CD14-positive monocyte (primary cell): ENCODE data around the gene ALG3. TPM values are rescaled to one million over a fixed set of nuclear protein-coding genes. Genes with fewer than 3 reads are reported as not detected.

ENCODE experiments used
- DNase-seq, 3 donors: peaks; one replicate each; pipeline ENCODE4 v3.0.0-alpha.2; 2011 to 2022
- H2AFZ ChIP-seq: 2 replicates; pipeline ENCODE4 v1.6.0; 2012; ENCODE audit warnings: mild to moderate bottlenecking, low read depth, low read length, inconsistent platforms; ENCODE audit not compliant: insufficient read depth, poor library complexity, severe bottlenecking
- H3K27ac ChIP-seq, 2 donors: 1 replicate in 1 of 2; 2 replicates in 1 of 2; pipeline ENCODE4 v1.5.1; 2012 to 2013; ENCODE audit warnings: low read length in 2 of 2, control low read depth in 1 of 2, inconsistent platforms in 1 of 2, low read depth in 1 of 2, mild to moderate bottlenecking in 1 of 2
- H3K27me3 ChIP-seq, 2 donors: one replicate each; pipeline versions ENCODE4 v1.6.0 to v1.6.1; 2011 to 2013; ENCODE audit warnings: low read length in 2 of 2; ENCODE audit not compliant: control insufficient read depth in 2 of 2, insufficient read depth in 2 of 2
- H3K36me3 ChIP-seq, 2 donors: replicated peaks in 1 of 2; 1 replicate in 1 of 2; 2 replicates in 1 of 2; pipeline versions ENCODE4 v1.5.1 to v1.6.1; 2012 to 2013; ENCODE audit warnings: low read length in 2 of 2, control low read depth in 1 of 2, inconsistent platforms in 1 of 2, mild to moderate bottlenecking in 1 of 2; ENCODE audit not compliant: insufficient read depth in 2 of 2, control insufficient read depth in 1 of 2
- H3K4me1 ChIP-seq, 2 donors: 1 replicate in 1 of 2; 2 replicates in 1 of 2; pipeline versions ENCODE4 v1.5.1 to v1.6.1; 2012 to 2013; ENCODE audit warnings: low read length in 2 of 2, control low read depth in 1 of 2, inconsistent platforms in 1 of 2, mild to moderate bottlenecking in 1 of 2, moderate library complexity in 1 of 2; ENCODE audit not compliant: insufficient read depth in 2 of 2, control insufficient read depth in 1 of 2
- H3K4me2 ChIP-seq: replicated peaks from 2 replicates; pipeline ENCODE3; 2012; ENCODE audit warnings: low read length, moderate library complexity, mild to moderate bottlenecking; ENCODE audit not compliant: poor library complexity, severe bottlenecking; ENCODE audit errors: extremely low read depth
- H3K4me3 ChIP-seq, 3 experiments: fragments of 200-600 bp in 1 of 3; sonication (generic) in 1 of 3; replicated peaks in 1 of 3; 1 replicate in 2 of 3; 2 replicates in 1 of 3; pipeline ENCODE4 v1.5.1; 2011 to 2013; ENCODE audit warnings: low read length in 3 of 3, mild to moderate bottlenecking in 3 of 3, control low read depth in 2 of 3, low read depth in 2 of 3, inconsistent platforms in 1 of 3, moderate library complexity in 1 of 3
- H3K79me2 ChIP-seq: 2 replicates; pipeline ENCODE4 v1.6.0; 2012; ENCODE audit warnings: mild to moderate bottlenecking, control low read depth, inconsistent platforms, low read length, moderate library complexity; ENCODE audit not compliant: insufficient read depth
- H3K9ac ChIP-seq: 2 replicates; pipeline ENCODE4 v1.6.0; 2017; ENCODE audit warnings: low read length, mild to moderate bottlenecking; ENCODE audit not compliant: insufficient read depth, poor library complexity, severe bottlenecking
- H3K9me3 ChIP-seq, 2 donors: replicated peaks in 1 of 2; 1 replicate in 1 of 2; 2 replicates in 1 of 2; pipeline versions ENCODE4 v1.5.1 to v1.6.1; 2012 to 2013; ENCODE audit warnings: low read length in 2 of 2, control low read depth in 1 of 2; ENCODE audit not compliant: control insufficient read depth in 1 of 2, insufficient read depth in 1 of 2
- H4K20me1 ChIP-seq: 2 replicates; pipeline ENCODE4 v1.6.0; 2012; ENCODE audit warnings: mild to moderate bottlenecking, low read length, control low read depth, moderate library complexity; ENCODE audit not compliant: insufficient read depth
- H3K27ac Mint-ChIP-seq, 7 donors: one replicate each; pipeline ENCODE4 v1.8.0; 2020; ENCODE audit warnings: mild to moderate bottlenecking in 7 of 7, mixed read lengths in 7 of 7, moderate library complexity in 6 of 7, inconsistent platforms in 2 of 7
- H3K27me3 Mint-ChIP-seq, 3 donors: one replicate each; pipeline ENCODE4 v1.8.0; 2021 to 2022; ENCODE audit warnings: low read depth in 3 of 3, mild to moderate bottlenecking in 3 of 3, mixed read lengths in 3 of 3, moderate library complexity in 3 of 3, inconsistent platforms in 1 of 3
- H3K36me3 Mint-ChIP-seq, 2 donors: one replicate each; pipeline ENCODE4 v1.8.0; 2020; ENCODE audit warnings: mixed read lengths in 2 of 2, inconsistent platforms in 1 of 2, mild to moderate bottlenecking in 1 of 2
- H3K4me1 Mint-ChIP-seq: one replicate; pipeline ENCODE4 v1.8.0; 2020; ENCODE audit warnings: mild to moderate bottlenecking, mixed read lengths
- H3K4me3 Mint-ChIP-seq, 2 donors: one replicate each; pipeline ENCODE4 v1.8.0; 2020; ENCODE audit warnings: mild to moderate bottlenecking in 2 of 2, mixed read lengths in 2 of 2, moderate library complexity in 1 of 2
- H3K9me3 Mint-ChIP-seq, 7 donors: one replicate each; pipeline ENCODE4 v1.8.0; 2020 to 2022; ENCODE audit warnings: mixed read lengths in 7 of 7, mild to moderate bottlenecking in 6 of 7, moderate library complexity in 6 of 7, inconsistent platforms in 2 of 7
- CTCF ChIP-seq: fragments of 200-600 bp; IDR thresholded peaks from one replicate; pipeline ENCODE4 v1.8.0; 2022; ENCODE audit warnings: antibody characterized with exemption, mild to moderate bottlenecking
- WGBS: methylation state at CpG from one replicate; pipeline ENCODE4 v1.1.5; 2013; ENCODE audit warnings: missing lambda C conversion rate; ENCODE audit not compliant: insufficient coverage; 5-methylcytosine and 5-hydroxymethylcytosine counted together
- intact Hi-C, 2 donors: fragments of 100-400 bp; cut with micrococcal nuclease; formaldehyde crosslinking; loops; one replicate each; pipeline versions ENCODE4 v1.15.0 to v1.15.1; 2023
- polyA plus RNA-seq, 3 donors: library from polyadenylated mRNA; depleted of rRNA in 1 of 3; unstranded in 2 of 3; stranded (reverse) in 1 of 3; fragments of 300-500 nt in 2 of 3; fragments of >200 nt in 1 of 3; fragmentation: Illumina TruSeq in 2 of 3; gene quantifications; 1 replicate in 2 of 3; 2 replicates in 1 of 3; pipeline ENCODE4 v1.2.3, GENCODE V29; 2012 to 2021

The ALG3 gene
- polyA plus RNA-seq, 3 donors = 29.0 to 60.8 (median 56.4) TPM

- H3K4me1 ChIP-seq = peaks cover 4 to 7% of the 10 kb centered on the region in 2 donors
- Mint-ChIP-seq H3K36me3 (no peaks in the 10 kb centered on the region), H3K4me1 (peaks cover 6% of the 10 kb centered on the region), H3K27me3 (peaks cover 34 to 46% (median 35%) of the 10 kb centered on the region in 3 donors), H3K9me3 (peaks cover 0 to 8% (median 6%) of the 10 kb centered on the region in 7 donors), H3K27ac (no peak overlapping the region), H3K4me3 (no peak overlapping the region)
- H3K27ac ChIP-seq = no peak overlapping the region
- 44% methylated on average over 2 of the region's 4 CpGs for WGBS
- no peaks in the 10 kb centered on the region for H4K20me1 ChIP-seq
- DNase-seq = no peak
- intact Hi-C loops = no loop called here
- TF ChIP-seq CTCF = no peak
- peaks cover 0 to 9% of the 10 kb centered on the region in 2 donors for H3K9me3 ChIP-seq
- no peak overlapping the region for H2AFZ ChIP-seq
- H3K79me2 ChIP-seq = no peaks in the 10 kb centered on the region
- no peak overlapping the region for H3K4me3 ChIP-seq
- H3K36me3 ChIP-seq = no peaks in the 10 kb centered on the region
- no peak overlapping the region for H3K9ac ChIP-seq
- H3K4me2 ChIP-seq = no peak overlapping the region
- peaks cover 30 to 37% of the 10 kb centered on the region in 2 donors for H3K27me3 ChIP-seq
Measured at GRCh38 chr3:184234224-184234623, 14.5 kb downstream of the ALG3 start.

GRCh38 chr3:184233127-184233843 is 15.5 kb downstream of the ALG3 start:
- no peak for DNase-seq
- no peak for TF ChIP-seq CTCF
- Histone ChIP-seq H3K4me1 (peaks cover 4 to 8% of the 10 kb centered on the region in 2 donors), H3K4me3 (no peak overlapping the region), H3K27me3 (peaks cover 39 to 46% of the 10 kb centered on the region in 2 donors), H4K20me1 (no peaks in the 10 kb centered on the region), H3K27ac (no peak overlapping the region), H2AFZ (no peak overlapping the region), H3K4me2 (no peak overlapping the region), H3K79me2 (no peaks in the 10 kb centered on the region), H3K9ac (no peak overlapping the region), H3K36me3 (no peaks in the 10 kb centered on the region), H3K9me3 (peaks cover 0 to 15% of the 10 kb centered on the region in 2 donors)
- peak overlapping the region in 1 of 2 donors; percentile 30 for H3K4me3 Mint-ChIP-seq
- peaks cover 8% of the 10 kb centered on the region for H3K4me1 Mint-ChIP-seq
- peaks cover 43 to 56% (median 44%) of the 10 kb centered on the region in 3 donors for H3K27me3 Mint-ChIP-seq
- H3K9me3 Mint-ChIP-seq = peaks cover 0 to 13% (median 6%) of the 10 kb centered on the region in 7 donors
- H3K36me3 Mint-ChIP-seq = no peaks in the 10 kb centered on the region
- WGBS = 95% methylated on average over 22 of the region's 23 CpGs
- intact Hi-C loops = no loop called here
- H3K27ac Mint-ChIP-seq = peak overlapping the region in 1 of 7 donors; percentile 6
